LHCN-M2 (cell line): ENCODE data around the gene PLOD2. TPM values are rescaled to one million over a fixed set of nuclear protein-coding genes. Genes with fewer than 3 reads are reported as not detected.

Experiments used
- DNase-seq: peaks from one replicate; pipeline ENCODE4 v3.0.0-alpha.2; 2012; ENCODE audit warnings: low read depth
- total RNA-seq: library from RNA; depleted of rRNA; stranded (reverse); fragments of >200 nt; gene quantifications from 2 replicates; pipeline ENCODE4 v1.2.3, GENCODE V29; 2014; rRNA removed

Gene PLOD2
- total RNA-seq, 1 experiment from 2014 or later, result 197 TPM

- DNase-seq, result no peak
These were observed 113.5 kb downstream of the PLOD2 start for GRCh38 chr3:146047485-146047884.

GRCh38 chr3:146044046-146044445 lies 116.9 kb downstream of the PLOD2 start:
- peak; percentile 49 for DNase-seq

GRCh38 chr3:146040630-146041029 lies 120.4 kb downstream of the PLOD2 start:
- no peak for DNase-seq

DNA sequence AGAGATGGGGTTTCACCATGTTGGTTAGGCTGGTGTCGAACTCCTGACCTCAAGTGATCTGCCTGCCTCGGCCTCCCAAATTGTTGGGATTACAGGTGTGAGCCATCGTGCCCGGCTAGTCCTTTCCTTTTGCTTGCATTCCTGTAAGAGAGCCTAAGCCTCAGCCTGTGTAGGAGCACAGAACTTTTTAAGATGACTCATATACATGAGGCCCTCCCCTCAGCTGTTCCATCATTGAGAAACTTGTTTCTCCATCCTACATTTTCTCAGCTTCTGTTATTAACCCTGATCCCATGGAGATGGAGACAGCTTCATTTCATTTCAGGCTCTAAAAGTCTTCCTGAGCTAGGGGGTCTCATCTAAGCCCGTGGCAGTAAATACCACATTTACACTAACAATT lies 123.3 kb downstream of the PLOD2 start:
- DNase-seq, result peak; percentile 64

DNA sequence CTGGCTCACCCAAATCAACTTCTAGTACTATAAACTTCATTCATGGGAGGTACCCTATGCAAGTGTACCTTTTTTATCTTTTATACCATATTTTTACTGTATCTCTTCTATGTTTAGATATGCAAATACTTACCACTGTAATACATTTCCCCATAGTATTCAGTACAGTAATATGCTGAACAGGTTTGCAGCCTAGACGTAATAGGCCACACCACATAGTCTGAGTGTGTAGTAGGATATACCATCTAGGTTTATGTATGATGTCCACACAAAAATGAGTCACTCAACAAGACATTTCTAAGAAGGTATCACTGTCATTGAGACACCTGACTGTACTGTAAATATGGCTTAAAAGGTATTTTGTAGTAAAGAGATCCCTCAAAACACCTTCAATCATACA lies 124.7 kb downstream of the PLOD2 start:
- DNase-seq, result no peak

- peak; percentile 51 for DNase-seq
These were observed 125.6 kb downstream of the PLOD2 start for GRCh38 chr3:146035366-146035765.

GRCh38 chr3:146033950-146034349 lies 127.0 kb downstream of the PLOD2 start:
- DNase-seq, result no peak

DNA sequence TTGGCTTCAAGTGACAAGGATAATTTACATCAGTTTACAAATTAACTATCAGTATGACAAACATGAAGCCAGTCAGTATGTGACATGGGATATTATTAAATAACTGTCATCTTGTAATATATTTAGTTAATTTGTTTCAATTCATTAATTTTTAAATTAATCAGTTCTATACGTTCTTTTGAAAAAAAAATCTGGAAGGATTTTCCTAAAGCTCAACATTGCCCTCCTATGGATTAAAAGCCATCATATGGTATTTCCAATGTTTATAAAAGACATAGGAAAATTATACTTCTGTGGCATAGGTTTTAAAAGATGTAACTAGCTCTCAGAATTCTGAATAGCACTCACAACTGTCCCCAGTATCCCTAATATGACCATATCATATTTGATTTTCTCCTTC lies 134.4 kb downstream of the PLOD2 start:
- no peak for DNase-seq

DNA sequence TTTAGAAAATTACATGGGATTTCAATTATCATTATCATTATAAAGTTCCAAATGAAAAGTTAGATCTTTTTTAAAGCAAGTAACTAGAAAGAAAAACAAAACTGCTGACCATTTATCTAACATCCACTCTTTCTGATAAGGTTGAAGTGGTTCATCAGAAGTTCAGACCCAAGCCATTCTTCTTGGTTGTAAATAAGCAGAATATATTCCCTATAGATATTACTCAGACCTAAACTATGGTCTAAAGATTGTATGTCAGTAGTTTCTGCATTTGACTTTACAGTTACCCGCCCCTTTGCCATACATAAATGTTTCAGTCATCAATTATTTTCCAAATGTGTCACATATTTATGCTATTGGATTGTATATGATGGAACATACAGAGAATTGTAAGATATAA lies 136.7 kb downstream of the PLOD2 start:
- DNase-seq, result no peak

- DNase-seq, result peak; percentile 15
These were observed 140.0 kb downstream of the PLOD2 start for GRCh38 chr3:146020969-146021368.

GRCh38 chr3:146019508-146019907 lies 141.5 kb downstream of the PLOD2 start:
- DNase-seq, result peak; percentile 43

Other genes with a start within 250 kb of the PLOD2 start
- gene PLSCR4, start 89.9 kb upstream of the PLOD2 start, total RNA-seq, result 3.1 and 4.1 TPM in 2 replicates